GM18502 (cell line): Measurements from ENCODE around the gene GNG14.
A peak's percentile ranks its signal among the peaks of the same experiment; 100 is the strongest.
"Not testable (repeated sequence)": the region's sequence is repeated elsewhere in the genome, so short reads cannot be mapped to it uniquely, and the experiment has no call there.

Source experiments
- ATAC-seq: cut with Tn5 transposase; IDR thresholded peaks from one replicate; pipeline ENCODE4 v1.9.1; 2021; ENCODE audit warnings: mild to moderate bottlenecking; ENCODE audit not compliant: unreplicated experiment, poor library complexity

Gene GNG14

GRCh38 chr19:12666265-12667048 is 21.3 kb upstream of the GNG14 start, which contains the start of the genes MAN2B1 and WDR83:
Gene MAN2B1, minus strand, starts transcription at chr19:12666742. Its CDS starts 41 bp downstream, at chr19:12666701.
Gene WDR83, plus strand, starts transcription at chr19:12666807. Its CDS starts 2,984 bp downstream, at chr19:12669791.
- peak; percentile 54 for ATAC-seq

- ATAC-seq: no peak
Observed at GRCh38 chr19:12667731-12668302, 20.0 kb upstream of the GNG14 start.

GRCh38 chr19:12668346-12668745 is 19.5 kb upstream of the GNG14 start:
- ATAC-seq: no peak

GRCh38 chr19:12668932-12669269 is 18.9 kb upstream of the GNG14 start:
- peak; percentile 7 for ATAC-seq

GRCh38 chr19:12669270-12670158 is 18.3 kb upstream of the GNG14 start:
- ATAC-seq: peak; percentile 43

- no peak for ATAC-seq
Observed at GRCh38 chr19:12670159-12670928, 17.5 kb upstream of the GNG14 start.

- ATAC-seq: no peak
Observed at GRCh38 chr19:12672744-12673143, 15.1 kb upstream of the GNG14 start.

GRCh38 chr19:12675399-12675798 is 12.4 kb upstream of the GNG14 start:
- no peak for ATAC-seq

- ATAC-seq: no peak
Observed at GRCh38 chr19:12675940-12676339, 11.9 kb upstream of the GNG14 start.

- no peak for ATAC-seq
Observed at GRCh38 chr19:12676384-12676792, 11.4 kb upstream of the GNG14 start.

- no peak for ATAC-seq
Observed at GRCh38 chr19:12676928-12677327, 10.9 kb upstream of the GNG14 start.

GRCh38 chr19:12678039-12678438 is 9.8 kb upstream of the GNG14 start:
- not testable (repeated sequence) for ATAC-seq

- ATAC-seq: no peak
Observed at GRCh38 chr19:12680034-12680433, 7.8 kb upstream of the GNG14 start.

GRCh38 chr19:12681074-12681987 is 6.5 kb upstream of the GNG14 start, which contains the start of gene DHPS:
Gene DHPS, minus strand, starts transcription at chr19:12681880. Its CDS starts 114 bp downstream, at chr19:12681766.
- peak; percentile 75 for ATAC-seq

- ATAC-seq: no peak
Observed at GRCh38 chr19:12685831-12686230, 2.0 kb upstream of the GNG14 start.

GRCh38 chr19:12689012-12689411 is 1.2 kb downstream of the GNG14 start:
- ATAC-seq: no peak

GRCh38 chr19:12689581-12690216 is 1.9 kb downstream of the GNG14 start:
- no peak for ATAC-seq

- no peak for ATAC-seq
Observed at GRCh38 chr19:12692960-12693359, 5.2 kb downstream of the GNG14 start.

- no peak for ATAC-seq
Observed at GRCh38 chr19:12694641-12695040, 6.8 kb downstream of the GNG14 start.
